Measurements from ENCODE around the gene SERPINA4.
"Not testable (repeated sequence)": the region's sequence is repeated elsewhere in the genome, so short reads cannot be mapped to it uniquely, and the experiment has no call there.

The SERPINA4 gene

DNA sequence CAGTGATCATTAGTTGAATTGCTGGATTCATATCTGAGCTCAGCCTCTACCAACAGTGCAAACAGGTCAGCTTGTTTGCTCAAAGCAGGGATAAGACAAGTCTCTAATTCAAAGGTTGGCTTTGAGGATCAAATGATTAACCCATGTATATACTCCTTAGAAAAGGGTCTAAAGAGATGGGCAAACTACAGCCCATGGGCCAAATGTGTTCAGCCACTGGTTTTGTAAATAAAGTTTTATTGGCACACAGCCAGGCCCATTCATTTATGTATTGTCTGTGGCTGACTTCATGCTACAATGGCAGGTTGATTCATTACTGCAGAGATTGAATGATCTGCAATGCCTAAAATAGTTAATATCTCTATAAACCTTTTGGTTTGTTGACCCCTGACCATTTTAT, 3.1 kb downstream of the SERPINA4 start:
- DNase-seq (ENCODE audit: low read depth in 2 of 3, low spot score in 2 of 3) = no peak

- no peak for DNase-seq (ENCODE audit: low read depth in 2 of 3, low spot score in 2 of 3)
Measured at GRCh38 chr14:94568186-94568585, 6.9 kb downstream of the SERPINA4 start.

GRCh38 chr14:94569381-94570001, 8.2 kb downstream of the SERPINA4 start:
- no peak for DNase-seq (ENCODE audit: low read depth in 2 of 3, low spot score in 2 of 3)

DNA sequence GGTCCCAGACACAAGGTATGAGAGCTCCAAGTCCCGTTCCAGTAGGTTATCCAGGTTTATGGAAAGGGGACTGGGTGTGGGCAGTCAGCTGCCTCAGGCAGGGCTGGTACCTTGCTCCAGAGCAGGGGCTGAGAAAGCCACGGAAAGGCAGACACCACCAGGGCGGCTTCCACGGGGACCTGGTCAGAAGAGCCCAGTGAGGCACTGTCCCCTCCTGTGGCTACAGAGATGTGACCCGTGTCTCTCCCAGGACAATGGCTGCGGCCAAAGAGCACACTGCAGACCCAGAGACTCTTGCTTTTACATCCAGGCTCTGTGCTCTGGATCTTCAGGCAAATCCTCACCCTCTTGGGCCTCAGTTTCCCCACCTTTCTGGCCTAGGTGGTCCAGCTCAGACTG, 8.8 kb downstream of the SERPINA4 start:
- no peak for DNase-seq (ENCODE audit: low read depth in 2 of 3, low spot score in 2 of 3)

GRCh38 chr14:94570440-94570839, 9.2 kb downstream of the SERPINA4 start:
- no peak for DNase-seq (ENCODE audit: low read depth in 2 of 3, low spot score in 2 of 3)

DNA sequence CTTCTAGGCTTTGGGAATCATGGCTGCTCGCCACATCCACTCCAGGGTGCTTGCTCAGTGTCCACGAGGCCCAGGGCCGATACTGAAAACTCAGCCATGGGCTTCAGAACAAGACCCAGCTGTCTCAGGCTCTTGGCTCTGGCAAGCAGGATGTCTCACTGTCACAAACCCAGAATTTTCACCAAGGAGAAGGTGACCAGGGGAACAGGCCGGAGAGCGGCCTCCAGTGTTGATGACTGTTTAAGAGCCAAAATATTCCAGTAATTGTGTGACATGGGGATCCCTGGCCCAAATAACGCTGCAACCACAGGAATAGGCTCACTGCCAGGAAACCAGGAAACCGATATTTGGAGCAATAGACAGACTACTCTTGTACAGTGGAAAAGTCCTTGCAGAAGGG, 10.2 kb downstream of the SERPINA4 start:
- DNase-seq (ENCODE audit: low read depth in 2 of 3, low spot score in 2 of 3) = no peak

DNA sequence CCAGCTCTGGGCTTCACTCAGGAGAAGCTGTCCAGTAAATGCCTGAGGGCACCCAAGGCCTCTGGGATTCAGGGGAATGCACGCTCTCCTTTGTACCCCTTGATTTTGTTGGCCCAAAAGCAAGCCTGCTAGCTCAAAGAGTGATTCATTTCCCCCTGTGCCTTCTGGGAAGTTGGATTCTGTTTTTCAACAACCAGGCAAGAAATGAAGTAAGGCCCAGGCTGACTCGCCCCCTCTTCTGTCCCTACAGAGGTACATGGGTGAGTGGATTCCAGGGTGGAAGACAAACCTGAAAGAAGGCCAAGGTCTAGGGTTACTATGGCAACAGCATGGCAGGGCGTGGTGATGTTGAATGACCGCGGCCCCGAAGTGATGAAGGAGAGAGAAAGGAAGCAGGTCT, 10.7 kb downstream of the SERPINA4 start:
- DNase-seq (ENCODE audit: low read depth in 2 of 3, low spot score in 2 of 3) = no peak

- no peak for DNase-seq (ENCODE audit: low read depth in 2 of 3, low spot score in 2 of 3)
Measured at GRCh38 chr14:94572637-94573303, 11.5 kb downstream of the SERPINA4 start.

GRCh38 chr14:94573475-94574277, 12.4 kb downstream of the SERPINA4 start:
- no peak for DNase-seq (ENCODE audit: low read depth in 2 of 3, low spot score in 2 of 3)

DNA sequence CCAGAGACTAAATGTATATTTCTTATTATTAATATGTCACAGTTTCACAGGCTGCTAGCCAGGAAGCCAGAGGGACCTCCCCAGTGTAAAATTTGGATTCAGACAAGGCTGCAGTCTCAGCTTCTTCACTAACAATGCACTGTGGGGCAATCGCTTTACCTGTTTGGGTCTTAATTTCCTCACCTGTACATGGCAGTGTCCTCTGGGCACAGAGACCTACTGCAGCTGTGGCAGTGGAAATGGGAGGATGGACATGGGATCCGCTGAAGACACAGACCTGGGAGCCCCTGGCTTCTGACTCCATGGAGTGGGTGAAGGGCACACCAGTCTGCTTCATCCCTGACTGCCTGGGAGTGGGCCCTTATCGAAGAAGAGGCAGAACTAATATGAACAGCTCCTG, 13.1 kb downstream of the SERPINA4 start:
- no peak for DNase-seq (ENCODE audit: low read depth in 2 of 3, low spot score in 2 of 3)

DNA sequence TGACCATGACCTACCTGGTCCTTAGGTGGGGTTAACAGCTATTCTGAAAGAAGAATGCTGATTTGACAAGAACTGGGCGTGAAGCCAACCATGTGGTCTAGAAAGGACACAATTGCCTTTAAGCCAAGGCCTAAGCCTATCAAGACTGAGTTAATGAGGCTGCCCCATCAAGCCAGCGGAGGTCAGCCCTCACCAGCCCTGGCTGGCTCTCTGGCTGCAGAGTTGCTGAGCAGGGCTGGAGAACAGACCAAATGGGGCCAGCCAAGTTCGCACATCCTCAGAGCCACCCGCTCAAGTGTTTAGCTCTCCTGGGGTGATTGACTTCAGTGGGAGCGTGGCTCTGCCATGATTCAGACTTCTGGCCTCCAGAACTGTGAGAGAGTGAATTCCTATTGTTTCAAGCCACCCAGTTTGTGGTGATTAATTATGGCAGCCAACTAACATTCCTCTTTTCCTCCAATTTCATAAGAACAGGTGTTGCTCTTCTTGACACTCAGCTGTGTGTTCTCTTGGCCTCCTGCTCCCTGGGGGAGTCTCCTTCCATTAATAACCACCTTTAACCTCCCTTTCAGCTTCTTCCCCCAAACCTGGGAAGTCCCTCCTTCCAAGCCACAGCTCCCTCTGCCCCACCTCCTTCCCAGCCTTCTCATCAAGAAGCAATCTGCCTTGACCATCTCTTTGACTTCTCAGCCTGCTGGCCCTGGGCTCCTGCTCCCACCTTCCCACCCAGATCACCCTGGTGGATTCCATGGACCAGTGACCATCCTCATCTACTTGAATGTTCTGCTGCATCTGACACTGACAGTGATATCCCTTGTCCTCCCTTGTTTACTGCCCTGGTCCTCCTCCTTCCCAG, 14.7 kb downstream of the SERPINA4 start:
- DNase-seq (ENCODE audit: low read depth in 2 of 3, low spot score in 2 of 3) = no peak

DNA sequence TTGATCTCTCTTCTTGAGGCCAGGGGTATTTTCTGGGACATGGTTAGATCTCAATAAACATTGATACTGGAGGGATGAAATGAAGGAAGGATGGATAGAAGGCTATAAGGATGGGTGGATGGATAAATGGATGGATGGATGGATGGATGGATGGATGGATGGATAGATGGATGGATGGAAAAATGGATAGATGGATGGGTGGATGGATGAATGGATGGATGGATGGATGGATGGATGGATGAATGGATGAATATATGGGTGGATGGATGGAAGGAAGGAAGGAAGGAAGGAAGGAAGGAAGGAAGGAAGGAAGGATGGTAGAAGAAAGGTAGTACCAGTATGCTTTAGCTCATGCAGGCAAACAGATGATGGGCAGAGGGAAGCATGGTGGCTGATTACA, 16.2 kb downstream of the SERPINA4 start:
- DNase-seq (ENCODE audit: low read depth in 2 of 3, low spot score in 2 of 3) = not testable (repeated sequence)

GRCh38 chr14:94578712-94579111, 17.5 kb downstream of the SERPINA4 start:
- DNase-seq (ENCODE audit: low read depth in 2 of 3, low spot score in 2 of 3) = no peak

- no peak for DNase-seq (ENCODE audit: low read depth in 2 of 3, low spot score in 2 of 3)
Measured at GRCh38 chr14:94581127-94581999, 20.1 kb downstream of the SERPINA4 start, which contains the start of gene SERPINA5. Gene SERPINA5, plus strand, starts transcription at chr14:94581426. Its CDS starts 5,937 bp downstream, at chr14:94587363.

GRCh38 chr14:94582199-94582750, 21.0 kb downstream of the SERPINA4 start:
- DNase-seq (ENCODE audit: low read depth in 2 of 3, low spot score in 2 of 3) = no peak

DNA sequence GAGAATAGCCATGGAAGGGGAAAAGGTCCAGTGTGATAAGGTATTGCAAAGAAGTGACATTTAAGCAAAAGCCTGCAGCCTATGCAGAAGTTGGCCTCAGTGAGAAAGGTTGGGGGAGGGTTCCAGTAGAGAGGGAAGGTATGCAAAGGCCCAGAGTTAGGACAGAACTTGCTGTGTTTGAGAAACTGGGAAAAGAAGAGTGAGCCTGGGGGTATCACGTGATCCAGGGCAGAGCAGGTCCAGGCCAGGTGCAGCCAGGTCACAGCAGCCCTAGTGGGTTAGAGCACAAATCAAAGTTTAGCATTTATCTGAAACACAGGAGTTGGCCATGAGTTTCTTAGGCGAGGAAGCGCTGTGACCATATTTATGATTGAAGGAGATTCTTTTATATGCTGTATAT, 21.6 kb downstream of the SERPINA4 start:
- DNase-seq (ENCODE audit: low read depth in 2 of 3, low spot score in 2 of 3) = no peak

DNA sequence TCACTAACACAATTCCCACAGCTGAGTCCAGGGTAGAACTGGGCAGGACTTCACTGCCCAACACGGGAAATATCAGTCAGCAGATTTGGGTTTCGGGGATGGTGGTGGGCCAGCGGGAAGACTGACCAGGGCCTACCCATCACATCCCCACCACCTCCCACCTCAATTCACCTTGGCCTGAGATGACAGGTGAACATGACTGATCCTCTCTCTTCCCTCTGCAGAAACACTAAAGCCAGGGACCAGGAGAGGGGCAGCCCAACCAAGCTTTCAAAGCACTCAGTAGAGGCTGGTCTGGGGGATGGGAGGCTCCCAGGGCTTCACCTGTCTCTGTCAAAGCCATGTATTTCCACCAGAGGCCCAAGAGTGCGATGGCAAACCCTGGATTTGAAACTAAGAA, 22.3 kb downstream of the SERPINA4 start:
- DNase-seq (ENCODE audit: low read depth in 2 of 3, low spot score in 2 of 3) = no peak

DNA sequence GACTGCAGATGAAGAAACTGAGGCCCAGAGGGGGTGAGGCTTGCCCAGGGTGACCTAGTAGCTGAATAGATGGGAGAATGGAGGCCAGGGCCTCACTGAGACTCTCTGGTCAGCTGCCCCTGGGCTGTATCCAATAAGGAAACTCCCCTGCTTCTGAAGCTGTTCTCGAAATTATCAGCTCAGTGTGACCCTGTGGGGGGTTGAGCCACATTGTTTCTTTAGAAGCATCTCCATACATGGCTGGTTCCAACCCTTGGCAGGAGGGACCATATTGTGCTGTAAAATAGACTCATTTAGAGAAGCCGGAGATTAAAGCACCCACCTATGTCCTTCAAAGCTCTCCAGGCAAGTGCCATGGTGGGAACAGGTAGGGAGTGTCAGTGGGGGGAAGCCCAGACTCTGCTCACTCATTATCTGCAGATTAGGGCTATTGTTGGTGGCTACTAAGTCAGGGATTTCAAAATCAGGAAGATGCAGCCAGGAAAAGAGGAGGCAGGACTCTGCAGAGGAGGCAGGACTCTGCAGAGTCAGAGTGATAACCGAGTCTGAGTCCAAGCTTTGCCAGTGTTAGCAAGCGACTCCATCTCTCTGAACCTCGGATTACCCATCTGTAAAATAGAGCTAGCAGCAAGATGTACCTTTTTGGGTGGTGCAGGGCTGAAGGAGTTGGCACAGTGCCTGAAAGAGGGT, 23.5 kb downstream of the SERPINA4 start:
- DNase-seq (ENCODE audit: low read depth in 2 of 3, low spot score in 2 of 3) = no peak

DNA sequence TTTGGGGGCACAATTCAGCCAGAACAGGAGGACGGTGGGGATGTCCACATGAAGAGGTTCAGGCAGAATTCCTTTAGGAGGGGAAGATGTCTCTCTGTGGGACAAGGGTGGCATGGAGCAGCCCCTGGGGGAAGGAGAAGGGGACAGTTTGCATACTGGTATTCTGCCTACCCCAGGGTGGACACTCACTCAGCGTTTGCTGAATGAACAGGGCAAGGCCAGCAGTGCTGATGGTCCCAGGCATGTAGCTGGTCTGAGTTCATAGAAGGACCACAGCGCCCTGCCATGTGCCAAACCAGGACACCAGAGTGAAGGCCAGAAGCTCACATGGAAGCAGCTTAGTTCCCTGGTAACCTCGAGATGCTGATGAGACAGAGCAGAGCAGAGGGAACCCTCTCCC, 25.4 kb downstream of the SERPINA4 start:
- no peak for DNase-seq (ENCODE audit: low read depth in 2 of 3, low spot score in 2 of 3)

Measured in activated CD8-positive, alpha-beta memory T cell treated with anti-CD3 and anti-CD28 coated beads for 48 hours (primary cell).